Thyroid gland (tissue), 4 donors: ENCODE results near the gene ITGA11. TPM values are rescaled to one million over a fixed set of nuclear protein-coding genes. Genes with fewer than 3 reads are reported as not detected.

ENCODE experiments used
- DNase-seq, 2 donors: peaks; one replicate each; pipeline ENCODE4 v3.0.0-alpha.2; 2019
- H3K27ac ChIP-seq, 3 donors: fragments of 200-600 bp; sonication (generic); 1 replicate in 2 of 3; 2 replicates in 1 of 3; pipeline ENCODE4 v1.5.1; 2016 to 2019; ENCODE audit warnings: mild to moderate bottlenecking in 1 of 3, moderate library complexity in 1 of 3
- H3K27me3 ChIP-seq: fragments of 200-600 bp; sonication (generic); one replicate; pipeline ENCODE4 v1.5.1; 2019
- H3K36me3 ChIP-seq, 2 donors: fragments of 200-600 bp; sonication (generic); one replicate each; pipeline ENCODE4 v1.5.1; 2016 to 2019
- H3K4me1 ChIP-seq, 2 donors: fragments of 200-600 bp; sonication (generic); one replicate each; pipeline ENCODE4 v1.5.1; 2017 to 2019
- H3K4me3 ChIP-seq, 3 donors: fragments of 200-600 bp; sonication (generic); replicated peaks in 1 of 3; 1 replicate in 2 of 3; 2 replicates in 1 of 3; pipeline ENCODE4 v1.5.1; 2016; ENCODE audit warnings: mild to moderate bottlenecking in 1 of 3
- H3K9me3 ChIP-seq: fragments of 200-600 bp; sonication (generic); one replicate; pipeline ENCODE4 v1.5.1; 2017
- POLR2A ChIP-seq, 2 donors: fragments of 450-650 bp; IDR thresholded peaks; one replicate each; pipeline ENCODE4 v1.6.1; 2017; ENCODE audit warnings: antibody characterized with exemption in 2 of 2, mild to moderate bottlenecking in 2 of 2, moderate library complexity in 1 of 2
- WGBS, 2 donors: methylation state at CpG; one replicate each; pipeline ENCODE4 v1.1.5; 2017; 5-methylcytosine and 5-hydroxymethylcytosine counted together
- intact Hi-C: fragments of 100-400 bp; cut with DNase I; formaldehyde crosslinking; loops from one replicate; pipeline ENCODE4 v1.15.1; 2023
- total RNA-seq, 4 donors: library from RNA; depleted of rRNA; stranded (reverse); fragments of >200 nt; gene quantifications; one replicate each; pipeline ENCODE4 v1.2.3, GENCODE V29; 2016
- TF ChIP-seq, protein P1 (sequence below), 6 experiments: fragments of 200-600 bp in 3 of 6; fragments of 450-650 bp in 3 of 6; sonication (generic) in 3 of 6; IDR thresholded peaks; one replicate each; pipeline ENCODE4 v1.5.1; 2016 to 2019; ENCODE audit warnings: antibody characterized with exemption in 6 of 6, mild to moderate bottlenecking in 2 of 6, inconsistent platforms in 1 of 6, moderate library complexity in 1 of 6

ITGA11 gene
- total RNA-seq, 4 donors from 2014 or later: 3.0 to 6.1 (median 4.3) TPM

DNA sequence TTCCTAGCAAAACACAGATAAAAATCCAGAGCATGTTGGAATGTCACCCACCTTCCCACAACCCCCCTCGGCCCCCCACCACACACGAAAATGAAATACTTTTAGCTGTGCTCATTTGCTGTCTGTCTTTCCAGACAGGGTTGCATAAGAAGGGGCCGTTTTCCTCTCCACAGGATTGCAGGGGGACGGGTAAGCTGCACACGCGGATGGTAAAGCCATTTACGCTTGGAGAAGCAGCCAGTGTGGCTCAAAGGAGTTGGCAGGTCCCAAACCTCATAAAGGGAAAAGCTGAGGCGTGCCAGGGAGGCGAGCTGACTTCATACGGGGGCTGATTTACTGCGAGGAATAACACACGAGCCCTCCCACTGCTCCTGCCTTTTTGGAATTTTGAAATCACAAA is 47.4 kb upstream of the ITGA11 start:
- Histone ChIP-seq H3K4me1 (no peaks in the 10 kb centered on the region), H3K9me3 (no peaks in the 10 kb centered on the region), H3K27ac (no peak overlapping the region), H3K36me3 (no peaks in the 10 kb centered on the region), H3K4me3 (no peak overlapping the region), H3K27me3 (no peaks in the 10 kb centered on the region)
- intact Hi-C loops: no loop called here
- DNase-seq: no peak
- no peak for TF ChIP-seq POLR2A (IDR thresholded peaks at IDR 0.05)
- TF ChIP-seq, protein P1, sequence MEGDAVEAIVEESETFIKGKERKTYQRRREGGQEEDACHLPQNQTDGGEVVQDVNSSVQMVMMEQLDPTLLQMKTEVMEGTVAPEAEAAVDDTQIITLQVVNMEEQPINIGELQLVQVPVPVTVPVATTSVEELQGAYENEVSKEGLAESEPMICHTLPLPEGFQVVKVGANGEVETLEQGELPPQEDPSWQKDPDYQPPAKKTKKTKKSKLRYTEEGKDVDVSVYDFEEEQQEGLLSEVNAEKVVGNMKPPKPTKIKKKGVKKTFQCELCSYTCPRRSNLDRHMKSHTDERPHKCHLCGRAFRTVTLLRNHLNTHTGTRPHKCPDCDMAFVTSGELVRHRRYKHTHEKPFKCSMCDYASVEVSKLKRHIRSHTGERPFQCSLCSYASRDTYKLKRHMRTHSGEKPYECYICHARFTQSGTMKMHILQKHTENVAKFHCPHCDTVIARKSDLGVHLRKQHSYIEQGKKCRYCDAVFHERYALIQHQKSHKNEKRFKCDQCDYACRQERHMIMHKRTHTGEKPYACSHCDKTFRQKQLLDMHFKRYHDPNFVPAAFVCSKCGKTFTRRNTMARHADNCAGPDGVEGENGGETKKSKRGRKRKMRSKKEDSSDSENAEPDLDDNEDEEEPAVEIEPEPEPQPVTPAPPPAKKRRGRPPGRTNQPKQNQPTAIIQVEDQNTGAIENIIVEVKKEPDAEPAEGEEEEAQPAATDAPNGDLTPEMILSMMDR (IDR thresholded peaks at IDR 0.05): no peak
- 63 to 73% methylated on average over 12 of the region's 12 CpGs for WGBS, 2 donors

DNA sequence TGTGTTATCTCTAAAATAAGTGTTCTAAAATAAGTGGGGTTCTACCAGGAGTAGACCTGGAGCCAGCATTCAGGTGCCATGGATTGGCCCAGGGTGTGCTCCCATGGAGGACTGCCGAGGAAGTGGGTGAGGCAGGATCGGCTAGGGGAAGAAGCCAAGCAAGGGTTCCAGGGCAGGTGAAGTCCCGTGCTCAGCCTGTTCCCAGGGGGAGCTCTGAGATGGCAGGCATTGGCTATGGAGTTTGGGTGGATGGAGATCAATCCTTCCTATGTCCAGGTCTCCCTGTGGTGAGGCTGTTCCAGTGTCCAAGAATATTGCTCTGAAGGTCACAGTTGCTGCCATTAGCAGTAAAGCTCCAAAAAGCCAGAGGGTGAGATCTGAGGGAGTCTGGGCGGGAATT is 46.9 kb upstream of the ITGA11 start:
- no peaks in the 10 kb centered on the region for H3K9me3 ChIP-seq
- intact Hi-C loops: no loop called here
- H3K4me3 ChIP-seq: no peak overlapping the region
- DNase-seq: no peak
- H3K27ac ChIP-seq: no peak overlapping the region
- H3K36me3 ChIP-seq: no peaks in the 10 kb centered on the region
- TF ChIP-seq, protein P1 (IDR thresholded peaks at IDR 0.05): no peak
- TF ChIP-seq POLR2A (IDR thresholded peaks at IDR 0.05): no peak
- no peaks in the 10 kb centered on the region for H3K4me1 ChIP-seq
- no peaks in the 10 kb centered on the region for H3K27me3 ChIP-seq
- WGBS, 2 donors: 88 to 95% methylated on average over 4 of the region's 4 CpGs

DNA sequence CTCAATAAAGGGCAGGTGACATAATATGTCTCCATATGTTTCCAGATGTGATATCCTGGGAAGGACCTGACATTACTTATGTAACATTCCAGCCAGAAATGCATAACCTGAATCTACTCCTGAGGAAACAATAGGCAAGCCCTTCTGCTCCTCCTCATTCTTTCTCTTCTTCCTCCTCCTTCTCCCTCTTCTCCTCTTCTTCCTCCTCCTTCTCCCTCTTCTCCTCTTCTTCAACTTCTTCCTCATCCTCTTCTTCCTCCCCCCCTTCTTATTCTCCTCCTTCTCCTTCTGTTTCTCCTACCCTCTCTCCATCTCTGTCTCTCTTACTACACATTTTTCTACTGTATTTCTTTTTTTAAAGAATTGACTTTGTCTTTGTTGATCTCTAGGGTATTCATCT is 43.5 kb upstream of the ITGA11 start:
- no peak for DNase-seq
- H3K4me3 ChIP-seq: no peak overlapping the region
- intact Hi-C loops: no loop called here
- no peaks in the 10 kb centered on the region for H3K9me3 ChIP-seq
- TF ChIP-seq POLR2A (IDR thresholded peaks at IDR 0.05): no peak
- TF ChIP-seq, protein P1 (IDR thresholded peaks at IDR 0.05): no peak
- H3K27me3 ChIP-seq: no peaks in the 10 kb centered on the region
- H3K4me1 ChIP-seq: no peaks in the 10 kb centered on the region
- H3K36me3 ChIP-seq: no peaks in the 10 kb centered on the region
- no peak overlapping the region for H3K27ac ChIP-seq

DNA sequence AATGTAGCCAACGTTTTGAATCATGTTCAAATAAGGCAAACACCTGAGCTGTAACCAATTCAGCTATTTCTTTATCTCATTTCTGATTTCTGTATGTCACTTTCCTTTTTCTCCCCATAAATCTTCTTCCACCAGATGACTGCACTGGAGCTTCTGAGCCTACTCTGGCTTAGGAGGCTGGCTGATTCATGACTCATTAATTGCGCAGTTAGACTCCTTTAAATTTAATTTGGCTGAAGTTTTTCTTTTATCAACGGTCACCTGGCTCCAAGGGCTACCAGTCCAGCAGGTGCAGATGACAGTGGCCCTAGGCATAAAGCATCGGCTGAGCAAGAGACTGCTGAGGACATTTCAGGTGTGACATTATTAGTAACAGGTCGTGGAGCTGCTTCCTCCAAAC is 39.6 kb upstream of the ITGA11 start:
- 87 to 90% methylated on average over 5 of the region's 5 CpGs for WGBS, 2 donors
- no peak overlapping the region for H3K27ac ChIP-seq
- no peak for TF ChIP-seq POLR2A (IDR thresholded peaks at IDR 0.05)
- TF ChIP-seq, protein P1 (IDR thresholded peaks at IDR 0.05): no peak

DNA sequence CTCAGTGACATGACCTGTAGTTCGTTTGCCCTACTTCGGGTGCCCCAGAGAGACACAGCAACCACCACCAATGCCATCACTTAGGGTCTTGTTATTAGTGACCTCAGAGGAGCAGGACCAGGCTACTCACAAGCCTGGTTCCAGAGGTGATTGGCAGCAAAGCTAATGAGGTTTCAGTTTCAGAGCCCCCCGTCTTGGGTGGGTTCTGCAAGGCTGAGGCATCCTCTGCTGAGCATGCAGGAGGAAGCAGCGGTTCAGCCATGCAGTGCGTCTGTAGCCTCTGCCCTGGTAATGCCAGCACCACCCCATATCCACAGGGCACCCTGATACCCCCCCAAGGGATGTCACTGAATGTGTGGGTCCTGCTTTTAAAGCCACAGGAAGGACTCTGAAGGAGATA is 39.0 kb upstream of the ITGA11 start:
- DNase-seq: no peak
- Histone ChIP-seq H3K27ac (no peak overlapping the region), H3K4me3 (no peak overlapping the region), H3K9me3 (no peaks in the 10 kb centered on the region), H3K27me3 (no peaks in the 10 kb centered on the region), H3K4me1 (peaks cover 3 to 4% of the 10 kb centered on the region in 2 donors), H3K36me3 (no peaks in the 10 kb centered on the region)
- no peak for TF ChIP-seq POLR2A (IDR thresholded peaks at IDR 0.05)
- TF ChIP-seq, protein P1 (IDR thresholded peaks at IDR 0.05): no peak
- intact Hi-C loops: no loop called here
- 89 to 92% methylated on average over 4 to 5 of the region's 5 CpGs for WGBS, 2 donors

More for the DNA sequence above, 39.6 kb upstream of the ITGA11 start:
- Histone ChIP-seq H3K9me3 (no peaks in the 10 kb centered on the region), H3K27me3 (no peaks in the 10 kb centered on the region), H3K4me3 (no peak overlapping the region), H3K36me3 (no peaks in the 10 kb centered on the region), H3K4me1 (peaks cover 3 to 4% of the 10 kb centered on the region in 2 donors)
- intact Hi-C loops: no loop called here
- DNase-seq: no peak
